ENCODE measurements around the gene CASP10.

CASP10 gene

GRCh38 chr2:201261471-201261870 lies 78.5 kb downstream of the CASP10 start:
- no peak for DNase-seq

- no peak for DNase-seq
Observed at GRCh38 chr2:201261906-201262305, 79.0 kb downstream of the CASP10 start.

- DNase-seq = no peak
Observed at GRCh38 chr2:201262718-201263117, 79.8 kb downstream of the CASP10 start.

GRCh38 chr2:201263779-201264178 lies 80.8 kb downstream of the CASP10 start:
- DNase-seq = no peak

GRCh38 chr2:201264472-201265173 lies 81.7 kb downstream of the CASP10 start:
- DNase-seq = no peak

- no peak for DNase-seq
Observed at GRCh38 chr2:201266629-201267028, 83.7 kb downstream of the CASP10 start.

- no peak for DNase-seq
Observed at GRCh38 chr2:201267278-201268030, 84.5 kb downstream of the CASP10 start.

- DNase-seq = no peak
Observed at GRCh38 chr2:201269764-201270163, 86.8 kb downstream of the CASP10 start.

- DNase-seq = no peak
Observed at GRCh38 chr2:201270293-201271001, 87.5 kb downstream of the CASP10 start.

GRCh38 chr2:201271917-201272316 lies 89.0 kb downstream of the CASP10 start:
- no peak for DNase-seq

GRCh38 chr2:201273330-201273983 lies 90.5 kb downstream of the CASP10 start:
- DNase-seq = no peak

- no peak for DNase-seq
Observed at GRCh38 chr2:201275069-201275468, 92.1 kb downstream of the CASP10 start.

GRCh38 chr2:201275990-201276389 lies 93.0 kb downstream of the CASP10 start:
- DNase-seq = no peak

- no peak for DNase-seq
Observed at GRCh38 chr2:201276511-201276910, 93.6 kb downstream of the CASP10 start.
